ENCODE data around the gene CDH5. TPM values are rescaled to one million over a fixed set of nuclear protein-coding genes. Genes with fewer than 3 reads are reported as not detected.

The CDH5 gene
- total and polyA plus RNA-seq, 2 donors (not counting 3 experiments of a cell fraction or from before 2014, with no cell fraction given) = 765 to 815 TPM

- CTCF ChIA-PET = interaction anchor here (0.7 kb wide), 1 partner anchor 50 kb away, joined by 3 read pairs; no protein-coding TSS in a partner anchor
- Histone ChIP-seq H3K27ac (ENCODE audit: insufficient read depth, low read depth, low read length) (no peak overlapping the region), H2AFZ (ENCODE audit: low read depth, low read length) (no peak overlapping the region), H4K20me1 (replicated peaks; ENCODE audit: control insufficient read depth, extremely low read depth, insufficient read depth, low read length) (no peaks in the 10 kb centered on the region), H3K9ac (replicated peaks; ENCODE audit: extremely low read depth, insufficient read depth, low read length) (no peak overlapping the region), H3K79me2 (ENCODE audit: control insufficient read depth, insufficient read depth, low read length) (no peaks in the 10 kb centered on the region), H3K4me3 (replicated peaks in 1 of 3; ENCODE audit: insufficient read depth in 1 of 3, low read depth in 1 of 3, low read length in 3 of 3) (no peak overlapping the region), H3K9me1 (replicated peaks; ENCODE audit: control insufficient read depth, extremely low read depth, insufficient read depth, low read length) (no peaks in the 10 kb centered on the region), H3K9me3 (replicated peaks; ENCODE audit: control insufficient read depth, insufficient read depth, low read length) (no peaks in the 10 kb centered on the region), H3K36me3 (ENCODE audit: control insufficient read depth in 2 of 2, extremely low read depth in 1 of 2, insufficient read depth in 2 of 2, low read length in 2 of 2) (no peaks in the 10 kb centered on the region), H3K4me2 (ENCODE audit: insufficient read depth, low read length) (no peak overlapping the region), H3K27me3 (ENCODE audit: control insufficient read depth in 2 of 2, insufficient read depth in 2 of 2, low read length in 2 of 2) (peaks cover 62 to 64% of the 10 kb centered on the region in 2 experiments), H3K4me1 (ENCODE audit: control insufficient read depth, extremely low read depth, insufficient read depth, low read length) (peaks cover 2% of the 10 kb centered on the region)
- TF ChIP-seq POLR2AphosphoS5 (IDR thresholded peaks at IDR 0.05; ENCODE audit: insufficient read depth, low read depth, low read length) (no peak), MYC (IDR thresholded peaks at IDR 0.05; ENCODE audit: low read depth, low read length) (no peak), CTCF (IDR thresholded peaks at IDR 0.05; ENCODE audit: extremely low read depth in 1 of 2, insufficient read depth in 1 of 2, low read depth in 1 of 2, low read length in 2 of 2) (no peak), EZH2 (IDR thresholded peaks at IDR 0.05; ENCODE audit: borderline replicate concordance, low read depth, low read length, severe bottlenecking) (no peak), POLR2A (IDR thresholded peaks at IDR 0.05; ENCODE audit: low read depth, low read length) (no peak), MAX (IDR thresholded peaks at IDR 0.05; ENCODE audit: insufficient read depth, insufficient read length) (no peak)
- intact Hi-C loops (cut with micrococcal nuclease) = loop anchor here (5.0 kb wide), 1 partner anchor 52 kb away; no protein-coding TSS in a partner anchor
- FAIRE-seq = no peak
- POLR2A ChIA-PET = no interaction called here
- DNase-seq (ENCODE audit: low read depth, low spot score) = no peak
- BruUV-seq (replicated peaks) = no TSS peak
- dilution Hi-C loops (cut with MboI; ENCODE audit: extremely low pct_ligation_motif_present, low sequenced_read_pairs) = no loop called here
Observed at GRCh38 chr16:66425651-66426050, 59.2 kb downstream of the CDH5 start.

Data from endothelial cell of umbilical vein (primary cell).